ENCODE measurements around the gene C16orf74. TPM values are rescaled to one million over a fixed set of nuclear protein-coding genes. Genes with fewer than 3 reads are reported as not detected.

Gene C16orf74
- total and polyA plus RNA-seq, 2 of the 8 experiments (the other 6 are each of a cell fraction or from before 2014, with no cell fraction given): 7.3 to 9.3 TPM

DNA sequence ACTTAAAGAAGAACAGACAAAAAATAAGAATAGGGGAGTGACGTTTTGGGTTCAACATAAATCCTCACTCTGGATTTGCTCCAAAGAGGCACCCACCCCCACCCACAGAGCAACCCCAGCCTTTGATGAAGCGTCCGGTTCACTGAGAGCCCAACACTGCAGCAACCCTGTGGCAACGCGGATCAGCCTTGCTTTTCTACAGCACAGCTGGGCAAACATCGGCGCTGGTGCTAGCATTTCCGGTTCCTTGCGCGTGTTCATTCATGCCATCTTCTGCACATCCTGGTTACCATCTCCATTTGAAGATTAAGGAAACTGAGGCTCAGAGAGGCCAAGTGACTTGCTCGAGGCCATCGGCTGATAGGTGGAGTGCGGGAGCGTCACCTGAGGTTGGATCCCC, 53.5 kb downstream of the C16orf74 start:
- ChIA-PET CTCF (ENCODE audit: partially characterized antibody) (interaction anchor here (0.6 to 37.0 kb wide), 6 partner anchors 8 to 277 kb away, joined by 3 to 620 read pairs (median 7); partner anchors contain the start of gene GINS2), POLR2A (ENCODE audit: partially characterized antibody) (interaction anchor here (1.9 kb wide), 1 partner anchor 8 kb away, joined by 6 read pairs; the partner anchor contains the start of gene GINS2)
- no peak overlapping the region for H3K23ac ChIP-seq (ENCODE audit: insufficient read length)
- H3K18ac ChIP-seq (ENCODE audit: extremely low read depth, low read length): no peak overlapping the region
- no peak overlapping the region for H2BK120ac ChIP-seq (replicated peaks; ENCODE audit: low read depth, low read length)
- H3K27me3 ChIP-seq (replicated peaks in 1 of 4; ENCODE audit: control insufficient read depth in 3 of 4, extremely low read depth in 1 of 4, insufficient read depth in 3 of 4, low read length in 3 of 4): no peaks in the 10 kb centered on the region
- H3K79me2 ChIP-seq (ENCODE audit: control insufficient read depth in 1 of 2, insufficient read depth in 2 of 2, low read length in 2 of 2): no peaks in the 10 kb centered on the region
- H2AK5ac ChIP-seq (ENCODE audit: low read depth, low read length): no peak overlapping the region
- no peak overlapping the region for H3K4me2 ChIP-seq (ENCODE audit: insufficient read depth in 1 of 2, low read depth in 2 of 2, low read length in 2 of 2)
- peaks cover 0 to 6% (median 2%) of the 10 kb centered on the region in 4 experiments; a peak in 3 of 7 replicates for H3K4me1 ChIP-seq (replicated peaks in 1 of 4; ENCODE audit: control insufficient read depth in 3 of 4, insufficient read depth in 4 of 4, low read length in 3 of 4)
- no peak overlapping the region for H2BK20ac ChIP-seq (ENCODE audit: low read length)
- H3K4ac ChIP-seq (replicated peaks; ENCODE audit: insufficient read length, low read depth, low read length): no peak overlapping the region
- H3K27ac ChIP-seq (ENCODE audit: low read depth, low read length): no peak overlapping the region
- no peak overlapping the region for H2BK5ac ChIP-seq (ENCODE audit: low read depth, low read length)
- no peaks in the 10 kb centered on the region for H4K20me1 ChIP-seq (replicated peaks in 1 of 2; ENCODE audit: control insufficient read depth in 1 of 2, insufficient read depth in 2 of 2, low read length in 2 of 2)
- no peak overlapping the region; the same call in 1 of the 2 replicates for H4K8ac ChIP-seq (ENCODE audit: extremely low read depth, insufficient read depth, low read length)
- H4K91ac ChIP-seq (replicated peaks; ENCODE audit: insufficient read length, low read length): no peak overlapping the region
- FAIRE-seq (no peak), DNase-seq (ENCODE audit: low read depth in 1 of 2, low spot score in 2 of 2) (no peak)
- no peak overlapping the region for H3K56ac ChIP-seq (replicated peaks; ENCODE audit: insufficient read length, low read depth, low read length)
- no peak overlapping the region for H4K5ac ChIP-seq (ENCODE audit: insufficient read length, low read depth, low read length)
- no peaks in the 10 kb centered on the region for H3K9me3 ChIP-seq (ENCODE audit: insufficient read depth in 2 of 2, low read depth in 1 of 2, low read length in 1 of 2)
- no peak overlapping the region for H3K4me3 ChIP-seq (ENCODE audit: extremely low read depth in 1 of 4, insufficient read depth in 2 of 4, low read depth in 3 of 4, low read length in 4 of 4)
- H3K36me3 ChIP-seq (ENCODE audit: control insufficient read depth in 2 of 4, insufficient read depth in 4 of 4, low read length in 3 of 4): no peaks in the 10 kb centered on the region
- no peak overlapping the region for H3K9ac ChIP-seq (replicated peaks in 1 of 4; ENCODE audit: extremely low read depth in 1 of 4, low read depth in 3 of 4, low read length in 3 of 4)
- no peak overlapping the region for H2BK15ac ChIP-seq (ENCODE audit: low read length)
- TF ChIP-seq KDM5A (IDR thresholded peaks at IDR 0.05; ENCODE audit: low read length): no peak
- no peak overlapping the region for H3K14ac ChIP-seq (ENCODE audit: insufficient read length)
- H2AFZ ChIP-seq (ENCODE audit: low read length): no peak overlapping the region
- H2BK12ac ChIP-seq (ENCODE audit: low read depth, low read length): no peak overlapping the region
- no peaks in the 10 kb centered on the region for H3K23me2 ChIP-seq (ENCODE audit: low read depth, low read length)
- 95% methylated on average over 14 of the region's 14 CpGs; no CpG with 5 or more reads in 1 of the 2 experiments for WGBS, 2 experiments (ENCODE audit: extremely low coverage in 1 of 2, insufficient coverage in 1 of 2, insufficient read length in 1 of 2, insufficient replicate concordance in 2 of 2, low coverage in 1 of 2, low lambda C conversion rate in 2 of 2, missing lambda C conversion rate in 1 of 2)
- H3K79me1 ChIP-seq (ENCODE audit: low read depth, low read length): no peaks in the 10 kb centered on the region
